HEK293T (cell line): ENCODE measurements around the gene JMJD6.

ENCODE experiments used
- ARNT ChIP-seq: fragments of 450-650 bp; IDR thresholded peaks from 2 replicates; pipeline ENCODE4 v1.6.1; 2017; ENCODE audit warnings: mild to moderate bottlenecking
- CTBP1 ChIP-seq: fragments of 450-650 bp; IDR thresholded peaks from 2 replicates; pipeline ENCODE4 v1.6.1; 2016; ENCODE audit warnings: borderline replicate concordance
- ELF4 ChIP-seq: fragments of 450-650 bp; IDR thresholded peaks from 2 replicates; pipeline ENCODE4 v1.6.1; 2017; ENCODE audit warnings: antibody characterized with exemption
- FOXA1 ChIP-seq: fragments of 450-650 bp; IDR thresholded peaks from 2 replicates; pipeline ENCODE4 v1.6.1; 2016; ENCODE audit warnings: mild to moderate bottlenecking
- FOXK2 ChIP-seq: fragments of 450-650 bp; IDR thresholded peaks from 2 replicates; pipeline ENCODE4 v1.6.1; 2016; ENCODE audit warnings: mild to moderate bottlenecking
- FOXM1 ChIP-seq: fragments of 450-650 bp; IDR thresholded peaks from 2 replicates; pipeline ENCODE4 v1.6.1; 2017; ENCODE audit warnings: mild to moderate bottlenecking, borderline replicate concordance
- HDGF ChIP-seq: fragments of 450-650 bp; IDR thresholded peaks from 2 replicates; pipeline ENCODE4 v1.6.1; 2017; ENCODE audit warnings: antibody characterized with exemption, borderline replicate concordance
- LEF1 ChIP-seq: fragments of 450-650 bp; IDR thresholded peaks from 2 replicates; pipeline ENCODE4 v1.6.1; 2017; ENCODE audit warnings: mild to moderate bottlenecking, borderline replicate concordance
- NFRKB ChIP-seq: fragments of 450-650 bp; IDR thresholded peaks from 2 replicates; pipeline ENCODE4 v1.6.1; 2016; ENCODE audit warnings: mild to moderate bottlenecking, moderate library complexity
- PKNOX1 ChIP-seq: fragments of 450-650 bp; IDR thresholded peaks from 2 replicates; pipeline ENCODE4 v1.6.1; 2016
- SP1 ChIP-seq: fragments of 450-650 bp; IDR thresholded peaks from 2 replicates; pipeline ENCODE4 v1.6.1; 2017
- SUZ12 ChIP-seq: fragments of 450-650 bp; IDR thresholded peaks from 2 replicates; pipeline ENCODE4 v1.6.1; 2016; ENCODE audit warnings: mild to moderate bottlenecking
- TARDBP ChIP-seq: fragments of 450-650 bp; IDR thresholded peaks from 2 replicates; pipeline ENCODE4 v1.6.1; 2016

- TF ChIP-seq FOXA1 (no peak), CTBP1 (no peak), SP1 (no peak), NFRKB (no peak), FOXM1 (no peak), ELF4 (no peak), LEF1 (no peak), FOXK2 (no peak), TARDBP (no peak), SUZ12 (no peak), HDGF (no peak), PKNOX1 (no peak), ARNT (no peak)
These were observed 48.7 kb upstream of the JMJD6 start for GRCh38 chr17:76775021-76775600.
